HFF-Myc (cell line): ENCODE results near the gene RBPJ.

Experiments
- DNase-seq: peaks from one replicate; pipeline ENCODE4 v3.0.0-alpha.2; 2011; ENCODE audit warnings: low read depth; ENCODE audit errors: extremely low read depth
- H3K4me3 ChIP-seq: replicated peaks from 2 replicates; pipeline ENCODE4 v1.5.1; 2011; ENCODE audit warnings: low read depth, mild to moderate bottlenecking, control low read depth, low read length
- CTCF ChIP-seq: IDR thresholded peaks from 2 replicates; pipeline ENCODE4 v1.5.1; 2012; ENCODE audit warnings: mild to moderate bottlenecking, low read depth, low read length, control low read depth; ENCODE audit errors: missing control alignments

RBPJ gene

GRCh38 chr4:26452565-26453531, 132.0 kb downstream of the RBPJ start:
- TF ChIP-seq CTCF: no peak
- no peak overlapping the region for H3K4me3 ChIP-seq
- no peak for DNase-seq

GRCh38 chr4:26454961-26455360, 134.1 kb downstream of the RBPJ start:
- DNase-seq: no peak
- H3K4me3 ChIP-seq: no peak overlapping the region
- no peak for TF ChIP-seq CTCF

- no peak overlapping the region for H3K4me3 ChIP-seq
- DNase-seq: no peak
- no peak for TF ChIP-seq CTCF
Measured at GRCh38 chr4:26455571-26455970, 134.8 kb downstream of the RBPJ start.

- no peak for DNase-seq
- no peak overlapping the region for H3K4me3 ChIP-seq
- TF ChIP-seq CTCF: no peak
Measured at GRCh38 chr4:26457412-26457811, 136.6 kb downstream of the RBPJ start.

- no peak for DNase-seq
- H3K4me3 ChIP-seq: no peak overlapping the region
- no peak for TF ChIP-seq CTCF
Measured at GRCh38 chr4:26458157-26458561, 137.3 kb downstream of the RBPJ start.

- TF ChIP-seq CTCF: peak; percentile 56
- H3K4me3 ChIP-seq: no peak overlapping the region
- peak; percentile 51 for DNase-seq
Measured at GRCh38 chr4:26459054-26459755, 138.4 kb downstream of the RBPJ start.
